ENCODE results near the gene STRIP1. TPM values are rescaled to one million over a fixed set of nuclear protein-coding genes. Genes with fewer than 3 reads are reported as not detected.
A peak's percentile ranks its signal among the peaks of the same experiment; 100 is the strongest.

The STRIP1 gene
- total and polyA plus RNA-seq, 4 experiments from 2014 or later = 16.5 to 73.3 (median 51.7) TPM

DNA sequence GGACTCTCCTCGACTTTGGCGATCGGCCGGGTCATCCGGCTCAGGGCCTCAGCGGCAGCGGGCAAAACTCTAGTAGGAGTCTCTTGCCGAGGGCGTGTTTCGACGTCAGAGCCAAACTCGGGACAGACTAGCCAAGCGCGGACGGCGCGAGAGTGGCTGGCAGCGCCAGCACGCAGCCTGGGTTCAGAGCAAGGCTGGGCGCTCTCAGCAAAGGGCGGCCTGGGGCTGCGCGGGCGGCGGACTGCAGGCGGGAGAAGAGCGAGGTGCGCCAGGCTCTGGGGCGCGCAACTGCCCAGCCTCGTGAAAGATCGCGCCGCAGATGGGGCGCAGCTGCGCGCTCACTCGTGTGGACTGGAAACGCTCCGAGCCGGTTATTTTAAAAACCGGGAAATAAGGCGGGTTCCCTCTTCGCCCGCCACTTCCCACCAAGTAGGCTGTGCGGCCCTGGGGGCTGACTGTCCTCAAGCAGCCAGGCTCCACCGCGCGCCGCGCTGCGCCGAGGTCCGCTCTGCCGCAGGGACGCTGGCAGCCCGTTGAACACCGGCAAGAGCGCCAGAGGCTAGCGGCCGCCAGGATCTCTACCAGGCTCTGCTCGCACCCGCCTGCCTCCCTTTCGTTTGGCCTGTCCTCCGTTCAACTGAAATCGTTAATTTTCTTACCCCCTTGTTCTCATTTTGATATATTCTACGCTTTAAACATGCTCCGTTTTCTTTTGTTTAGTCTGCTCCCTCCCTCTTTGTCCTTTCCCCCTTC, 33.6 kb downstream of the STRIP1 start:
- intact Hi-C loops (cut with micrococcal nuclease) = no loop called here
- ChIA-PET CTCF (ENCODE audit: partially characterized antibody) (interaction anchor here (1.5 to 5.7 kb wide), 2 partner anchors 8 to 14 kb away, joined by 7 to 34 read pairs; no protein-coding TSS in a partner anchor), POLR2A (ENCODE audit: partially characterized antibody) (interaction anchor here (1.4 kb wide), 1 partner anchor 18 kb away, joined by 4 read pairs; no protein-coding TSS in a partner anchor)
- Histone ChIP-seq H3K4me1 (ENCODE audit: insufficient read depth, low read length) (peaks cover 28% of the 10 kb centered on the region), H3K9me3 (ENCODE audit: control insufficient read depth in 1 of 2, low read length in 2 of 2) (no peaks in the 10 kb centered on the region), H3K36me3 (ENCODE audit: insufficient read depth, low read length) (no peaks in the 10 kb centered on the region), H3K27me3 (ENCODE audit: insufficient read depth, low read length) (peaks cover 28% of the 10 kb centered on the region), H3K4me3 (ENCODE audit: low read length in 2 of 2) (peak overlapping the region in 1 of 2 donors; percentile 11), H3K27ac (ENCODE audit: low read depth, low read length) (no peak overlapping the region)
- Mint-ChIP-seq H3K27ac (peak overlapping the region in 1 of 7 donors; percentile 11), H3K9me3 (peaks cover 0 to 3% (median 0%) of the 10 kb centered on the region in 8 donors), H3K36me3 (no peaks in the 10 kb centered on the region), H3K4me3 (peak overlapping the region; percentile 56 to 92 (median 76)), H3K4me1 (peaks cover 8 to 25% (median 16%) of the 10 kb centered on the region in 4 donors), H3K27me3 (peaks cover 29 to 40% of the 10 kb centered on the region in 2 donors)
- DNase-seq = no peak

DNA sequence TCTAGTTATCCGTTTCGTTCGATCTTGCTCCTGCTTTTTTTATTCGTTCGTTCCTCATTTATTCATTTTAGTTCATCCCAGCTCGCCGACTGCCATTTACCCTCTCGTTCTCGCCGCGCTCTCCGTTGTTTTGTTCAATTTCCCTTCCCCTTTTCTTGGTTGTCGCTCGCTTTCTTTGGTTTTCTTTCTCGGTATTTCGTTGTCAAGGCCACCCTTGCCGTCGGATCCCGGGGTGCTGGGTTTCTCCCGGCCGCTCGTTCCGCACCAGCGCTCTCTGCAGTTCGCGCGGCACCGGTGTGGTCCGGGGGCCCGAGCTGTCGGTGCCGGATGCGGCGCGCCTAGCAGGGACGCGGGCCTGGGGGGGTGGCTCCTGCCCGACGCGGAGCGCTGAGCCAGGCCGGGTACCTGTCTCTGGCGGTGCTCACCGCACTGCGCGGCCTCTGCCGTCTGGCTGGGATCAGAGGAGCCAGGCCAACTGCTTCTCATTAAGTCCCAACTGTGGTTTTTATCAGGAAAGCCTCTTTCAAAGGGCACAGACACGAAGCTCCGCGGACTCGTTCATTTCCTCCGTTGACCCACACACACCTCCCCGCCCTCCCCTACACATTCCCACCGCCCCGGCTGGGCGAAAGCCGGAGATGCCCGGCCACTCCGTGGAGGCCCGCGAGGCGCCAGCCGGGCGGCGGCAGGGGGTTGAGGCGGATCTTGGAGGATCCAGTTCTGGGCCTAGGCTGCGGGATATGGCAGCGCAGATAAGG, 34.4 kb downstream of the STRIP1 start:
- intact Hi-C loops (cut with micrococcal nuclease) = no loop called here
- Histone ChIP-seq H3K4me1 (ENCODE audit: insufficient read depth, low read length) (peaks cover 28% of the 10 kb centered on the region), H3K4me3 (ENCODE audit: low read length in 2 of 2) (peak overlapping the region in 1 of 2 donors; percentile 11), H3K27me3 (ENCODE audit: insufficient read depth, low read length) (peaks cover 28% of the 10 kb centered on the region), H3K27ac (ENCODE audit: low read depth, low read length) (no peak overlapping the region), H3K36me3 (ENCODE audit: insufficient read depth, low read length) (no peaks in the 10 kb centered on the region), H3K9me3 (ENCODE audit: control insufficient read depth in 1 of 2, low read length in 2 of 2) (no peaks in the 10 kb centered on the region)
- CTCF ChIA-PET (ENCODE audit: partially characterized antibody) = interaction anchor here (1.5 to 5.7 kb wide), 2 partner anchors 9 to 15 kb away, joined by 7 to 34 read pairs; no protein-coding TSS in a partner anchor
- Mint-ChIP-seq H3K27me3 (peaks cover 31 to 40% of the 10 kb centered on the region in 2 donors), H3K9me3 (peaks cover 0 to 3% (median 0%) of the 10 kb centered on the region in 8 donors), H3K36me3 (no peaks in the 10 kb centered on the region), H3K27ac (peak overlapping the region in 1 of 7 donors; percentile 11), H3K4me3 (peak overlapping the region; percentile 56 to 92 (median 76)), H3K4me1 (peaks cover 8 to 25% (median 16%) of the 10 kb centered on the region in 4 donors)
- DNase-seq = peak in 3 of 5 donors; percentile 27 to 37 (median 34)
- POLR2A ChIA-PET (ENCODE audit: partially characterized antibody) = interaction anchor here (1.4 kb wide), 1 partner anchor 19 kb away, joined by 4 read pairs; no protein-coding TSS in a partner anchor

GRCh38 chr1:110069404-110070281, 35.2 kb downstream of the STRIP1 start:
- no peak overlapping the region for H3K27ac Mint-ChIP-seq
- H3K4me1 Mint-ChIP-seq = peaks cover 8 to 25% (median 16%) of the 10 kb centered on the region in 4 donors
- Histone ChIP-seq H3K4me3 (ENCODE audit: low read length in 2 of 2) (no peak overlapping the region), H3K9me3 (ENCODE audit: control insufficient read depth in 1 of 2, low read length in 2 of 2) (no peaks in the 10 kb centered on the region), H3K4me1 (ENCODE audit: insufficient read depth, low read length) (peaks cover 28% of the 10 kb centered on the region), H3K36me3 (ENCODE audit: insufficient read depth, low read length) (no peaks in the 10 kb centered on the region), H3K27me3 (ENCODE audit: insufficient read depth, low read length) (peaks cover 28% of the 10 kb centered on the region), H3K27ac (ENCODE audit: low read depth, low read length) (no peak overlapping the region)
- intact Hi-C loops (cut with micrococcal nuclease) = no loop called here
- ChIA-PET POLR2A (ENCODE audit: partially characterized antibody) (interaction anchor here (1.4 kb wide), 1 partner anchor 19 kb away, joined by 4 read pairs; no protein-coding TSS in a partner anchor), CTCF (ENCODE audit: partially characterized antibody) (interaction anchor here (1.5 to 5.7 kb wide), 2 partner anchors 9 to 16 kb away, joined by 7 to 34 read pairs; no protein-coding TSS in a partner anchor)
- no peak for DNase-seq
- H3K9me3 Mint-ChIP-seq = peaks cover 0 to 3% (median 0%) of the 10 kb centered on the region in 8 donors
- no peaks in the 10 kb centered on the region for H3K36me3 Mint-ChIP-seq
- peaks cover 31 to 42% of the 10 kb centered on the region in 2 donors for H3K27me3 Mint-ChIP-seq
- H3K4me3 Mint-ChIP-seq = peak overlapping the region in 6 of 8 donors; percentile 39 to 75 (median 57)

DNA sequence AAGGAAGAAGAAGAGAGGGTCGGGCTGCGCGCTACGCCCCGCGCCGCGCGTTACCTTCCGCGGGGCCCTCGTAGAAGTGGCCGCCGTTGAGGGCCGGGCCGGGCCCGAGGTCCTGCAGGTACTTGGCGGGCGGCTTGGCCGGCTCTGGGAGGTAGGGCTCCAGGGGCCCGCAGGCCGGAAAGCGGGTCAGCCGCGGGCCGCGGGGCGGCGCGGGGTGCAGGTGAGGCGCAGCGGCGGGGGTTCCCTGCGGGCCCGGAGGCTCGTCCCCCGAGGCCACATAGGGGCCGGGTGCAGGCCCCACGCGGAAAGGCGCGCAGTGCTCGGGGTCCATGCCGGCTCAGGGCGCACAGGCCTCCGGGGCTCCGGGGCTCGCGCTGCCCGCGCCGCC, 35.9 kb downstream of the STRIP1 start:
- CTCF ChIA-PET (ENCODE audit: partially characterized antibody) = interaction anchor here (1.2 to 4.2 kb wide), 4 partner anchors 8 to 42 kb away, joined by 3 to 25 read pairs (median 4); no protein-coding TSS in a partner anchor
- peak overlapping the region in 3 of 8 donors; percentile 39 to 75 (median 71) for H3K4me3 Mint-ChIP-seq

DNA sequence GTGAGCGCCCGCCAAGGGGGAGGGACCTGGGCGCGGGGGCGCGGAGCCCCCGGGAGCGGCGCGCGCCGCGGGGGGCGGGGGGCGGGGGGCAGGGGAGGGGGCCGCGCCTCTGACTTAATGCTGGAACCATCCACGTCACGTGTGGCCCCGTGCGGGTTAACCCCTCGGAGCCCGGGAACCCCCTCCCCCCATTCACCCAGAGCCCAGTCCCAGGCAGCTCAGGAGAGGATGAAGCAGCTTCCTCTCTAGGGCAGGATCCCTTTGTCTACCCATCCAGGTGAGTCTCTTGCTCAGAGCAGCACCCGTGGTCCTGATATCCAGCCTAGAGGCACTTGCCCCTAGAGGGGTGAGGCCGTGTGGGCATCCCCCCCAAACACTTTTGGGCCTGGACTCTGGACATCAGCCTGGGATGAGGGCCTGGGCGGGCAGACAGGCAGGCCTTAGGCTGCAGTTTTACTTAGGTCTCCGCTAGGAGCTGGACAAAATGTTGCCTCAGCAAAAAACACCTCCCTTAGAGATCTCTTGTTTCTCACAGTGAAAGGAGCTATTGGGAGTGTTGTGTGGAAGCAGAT, 36.3 kb downstream of the STRIP1 start, which contains the start of gene ALX3:
Gene ALX3, minus strand, starts transcription at position 2 of the 572 bp plus-strand sequence. CDS start 60 bp downstream, outside the sequence.
- POLR2A ChIA-PET (ENCODE audit: partially characterized antibody) = interaction anchor here (0.8 kb wide), 1 partner anchor 36 kb away, joined by 4 read pairs; the partner anchor contains the start of gene STRIP1
- H3K27ac ChIP-seq (ENCODE audit: low read depth, low read length) = no peak within 1 kb of the TSS
- no peak within 1 kb of the TSS for H3K4me3 ChIP-seq (ENCODE audit: low read length in 2 of 2)
- peaks cover 0 to 3% (median 0%) of the 10 kb centered on the region in 8 donors for H3K9me3 Mint-ChIP-seq
- H3K4me1 Mint-ChIP-seq = peaks cover 8 to 25% (median 16%) of the 10 kb centered on the region in 4 donors
- H3K27ac Mint-ChIP-seq = no peak within 1 kb of the TSS
- peak within 1 kb of the TSS in 6 of 8 donors; percentile 39 to 75 (median 57) for H3K4me3 Mint-ChIP-seq
- peaks cover 28% of the 10 kb centered on the region for H3K27me3 ChIP-seq (ENCODE audit: insufficient read depth, low read length)
- H3K9me3 ChIP-seq (ENCODE audit: control insufficient read depth in 1 of 2, low read length in 2 of 2) = no peaks in the 10 kb centered on the region
- H3K36me3 Mint-ChIP-seq = no peaks in the 10 kb centered on the region
- peaks cover 31 to 44% of the 10 kb centered on the region in 2 donors for H3K27me3 Mint-ChIP-seq
- CTCF ChIA-PET (ENCODE audit: partially characterized antibody) = interaction anchor here (1.0 to 4.2 kb wide), 5 partner anchors 9 to 42 kb away, joined by 3 to 25 read pairs (median 3); no protein-coding TSS in a partner anchor
- H3K4me1 ChIP-seq (ENCODE audit: insufficient read depth, low read length) = peaks cover 28% of the 10 kb centered on the region
- no peaks in the 10 kb centered on the region for H3K36me3 ChIP-seq (ENCODE audit: insufficient read depth, low read length)
- DNase-seq = no peak
- intact Hi-C loops (cut with micrococcal nuclease) = no loop called here

More for the DNA sequence above, 35.9 kb downstream of the STRIP1 start:
- peaks cover 28% of the 10 kb centered on the region for H3K4me1 ChIP-seq (ENCODE audit: insufficient read depth, low read length)
- H3K36me3 ChIP-seq (ENCODE audit: insufficient read depth, low read length) = no peaks in the 10 kb centered on the region
- POLR2A ChIA-PET (ENCODE audit: partially characterized antibody) = no interaction called here
- peaks cover 0 to 3% (median 0%) of the 10 kb centered on the region in 8 donors for H3K9me3 Mint-ChIP-seq
- H3K27me3 ChIP-seq (ENCODE audit: insufficient read depth, low read length) = peaks cover 28% of the 10 kb centered on the region
- no peak overlapping the region for H3K4me3 ChIP-seq (ENCODE audit: low read length in 2 of 2)
- H3K9me3 ChIP-seq (ENCODE audit: control insufficient read depth in 1 of 2, low read length in 2 of 2) = no peaks in the 10 kb centered on the region
- H3K36me3 Mint-ChIP-seq = no peaks in the 10 kb centered on the region
- no peak overlapping the region for H3K27ac Mint-ChIP-seq
- DNase-seq = no peak
- H3K27me3 Mint-ChIP-seq = peaks cover 31 to 45% of the 10 kb centered on the region in 2 donors
- no peak overlapping the region for H3K27ac ChIP-seq (ENCODE audit: low read depth, low read length)
- peaks cover 8 to 25% (median 16%) of the 10 kb centered on the region in 4 donors for H3K4me1 Mint-ChIP-seq
- intact Hi-C loops (cut with micrococcal nuclease) = no loop called here

- peaks cover 10% of the 10 kb centered on the region for H3K4me1 ChIP-seq (ENCODE audit: insufficient read depth, low read length)
- DNase-seq = no peak
- ChIA-PET CTCF (ENCODE audit: partially characterized antibody) (interaction anchor here (1.1 to 4.2 kb wide), 3 partner anchors 10 to 14 kb away, joined by 3 to 25 read pairs (median 3); no protein-coding TSS in a partner anchor), POLR2A (ENCODE audit: partially characterized antibody) (no interaction called here)
- Mint-ChIP-seq H3K4me3 (no peak overlapping the region), H3K9me3 (no peaks in the 10 kb centered on the region), H3K4me1 (peaks cover 2 to 8% (median 6%) of the 10 kb centered on the region in 4 donors), H3K36me3 (no peaks in the 10 kb centered on the region), H3K27me3 (peaks cover 17 to 37% of the 10 kb centered on the region in 2 donors), H3K27ac (no peak overlapping the region)
- intact Hi-C loops (cut with micrococcal nuclease) = no loop called here
- H3K36me3 ChIP-seq (ENCODE audit: insufficient read depth, low read length) = no peaks in the 10 kb centered on the region
- H3K27me3 ChIP-seq (ENCODE audit: insufficient read depth, low read length) = peaks cover 20% of the 10 kb centered on the region
- no peaks in the 10 kb centered on the region for H3K9me3 ChIP-seq (ENCODE audit: control insufficient read depth in 1 of 2, low read length in 2 of 2)
- no peak overlapping the region for H3K27ac ChIP-seq (ENCODE audit: low read depth, low read length)
- H3K4me3 ChIP-seq (ENCODE audit: low read length in 2 of 2) = no peak overlapping the region
These were observed 39.7 kb downstream of the STRIP1 start for GRCh38 chr1:110074166-110074565.

All from CD4-positive, alpha-beta memory T cell (primary cell).